GM12891 (cell line): Measurements from ENCODE around the gene APC.

ENCODE experiments used
- POLR2A ChIP-seq: IDR thresholded peaks from 2 replicates; pipeline ENCODE4 v1.6.1; 2011; ENCODE audit warnings: low read depth, low read length, control low read depth
- POLR2AphosphoS5 ChIP-seq: IDR thresholded peaks from 2 replicates; pipeline ENCODE4 v1.6.1; 2011; ENCODE audit warnings: low read depth, low read length, control low read depth
- SPI1 ChIP-seq: IDR thresholded peaks from 2 replicates; pipeline ENCODE4 v1.6.1; 2011; ENCODE audit warnings: low read depth, low read length, control low read depth
- TAF1 ChIP-seq: IDR thresholded peaks from 2 replicates; pipeline ENCODE4 v1.6.1; 2011; ENCODE audit warnings: low read depth, low read length, control low read depth

DNA sequence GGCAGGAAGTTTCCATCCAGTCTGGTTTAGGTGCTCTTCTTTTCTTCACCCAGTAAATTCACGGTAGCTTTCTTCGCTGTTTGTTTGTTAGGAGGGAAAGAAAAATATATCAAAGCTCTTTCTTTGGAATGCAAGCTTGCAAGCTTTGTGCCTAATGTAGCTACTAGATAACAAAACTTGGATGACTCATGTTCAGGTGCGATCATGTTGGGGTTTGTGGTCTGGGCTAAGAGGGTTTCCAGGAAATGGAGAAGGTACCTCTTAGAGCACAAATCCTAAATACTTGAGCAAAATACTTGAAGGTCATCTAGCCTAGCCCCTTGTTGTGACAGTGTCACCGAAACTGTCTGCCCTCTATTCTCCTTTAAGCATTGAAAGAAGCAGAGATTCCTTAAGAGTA, 141.1 kb downstream of the APC start:
- TF ChIP-seq SPI1 (no peak), POLR2A (no peak), POLR2AphosphoS5 (no peak), TAF1 (no peak)
